Activated CD4-positive, alpha-beta T cell treated with anti-CD3 and anti-CD28 coated beads for 36 hours (primary cell): Measurements from ENCODE around the gene VAV2. TPM values are rescaled to one million over a fixed set of nuclear protein-coding genes. Genes with fewer than 3 reads are reported as not detected.

ENCODE experiments used
- ATAC-seq: fragments of 200-7000 bp; cut with Tn5 transposase; one replicate; pipeline ENCODE4 v1.10.0; 2021; ENCODE audit warnings: mild to moderate bottlenecking, moderate library complexity
- CTCF ChIA-PET: fragments of 350-600 bp; sonication (Branson Sonifier 250); formaldehyde crosslinking; loops from one replicate; lab custom pipeline; 2021; ENCODE audit warnings: antibody characterized with exemption; lab: Charles Lee
- POLR2A ChIA-PET: fragments of 350-600 bp; sonication (Branson Sonifier 250); formaldehyde crosslinking; loops from one replicate; lab custom pipeline; 2021; ENCODE audit warnings: antibody characterized with exemption, inconsistent platforms; lab: Charles Lee
- DNase-seq: peaks from one replicate; pipeline ENCODE4 v3.0.0-alpha.2; 2020
- H3K27ac Mint-ChIP-seq: one replicate; pipeline ENCODE4 v1.8.0; 2021; ENCODE audit warnings: mixed read lengths
- H3K27me3 Mint-ChIP-seq: one replicate; pipeline ENCODE4 v1.8.0; 2021; ENCODE audit warnings: mixed read lengths
- H3K36me3 Mint-ChIP-seq: one replicate; pipeline ENCODE4 v1.8.0; 2021; ENCODE audit warnings: low read depth, mixed read lengths
- H3K4me1 Mint-ChIP-seq: one replicate; pipeline ENCODE4 v1.8.0; 2021; ENCODE audit warnings: mixed read lengths
- H3K4me3 Mint-ChIP-seq: one replicate; pipeline ENCODE4 v1.8.0; 2021; ENCODE audit warnings: mild to moderate bottlenecking, moderate library complexity, mixed read lengths
- H3K9me3 Mint-ChIP-seq: one replicate; pipeline ENCODE4 v1.8.0; 2021; ENCODE audit warnings: low read depth, mixed read lengths
- intact Hi-C, 2 experiments: fragments of 100-400 bp; cut with DNase I in 1 of 2; cut with micrococcal nuclease in 1 of 2; formaldehyde crosslinking; loops; one replicate each; pipeline versions ENCODE4 v1.14.2 to v1.15.1; 2022 to 2024; cut with DNase I, micrococcal nuclease
- total RNA-seq, 2 experiments: library from RNA; stranded (reverse); gene quantifications; one replicate each; pipeline ENCODE4 v1.2.3, GENCODE V29; 2021

The VAV2 gene
- total RNA-seq, 2 experiments from 2014 or later: 5.1 to 6.5 TPM

DNA sequence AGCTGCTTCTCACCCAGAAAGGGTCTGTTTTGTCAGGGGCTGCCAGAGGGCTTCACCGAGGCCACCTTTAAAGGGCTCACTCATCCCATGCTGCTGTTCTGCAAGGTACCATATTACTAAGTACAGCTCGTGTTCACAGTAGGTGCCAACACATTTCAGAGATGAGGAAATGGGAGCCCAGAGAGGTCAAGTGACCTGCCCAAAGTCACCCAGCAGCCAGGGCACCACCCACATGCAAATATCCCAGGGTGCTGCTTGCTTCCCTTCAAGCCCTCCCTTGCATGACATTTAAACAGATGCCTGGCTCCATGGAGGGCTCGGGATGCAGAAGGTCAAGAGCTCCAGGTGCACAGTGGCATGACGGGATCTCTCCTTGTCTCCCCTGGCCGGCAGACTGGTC, 130.4 kb downstream of the VAV2 start:
- intact Hi-C loops: no loop called here
- Mint-ChIP-seq H3K36me3 (no peaks in the 10 kb centered on the region), H3K27me3 (no peaks in the 10 kb centered on the region), H3K9me3 (peaks cover 4% of the 10 kb centered on the region), H3K27ac (no peak overlapping the region), H3K4me1 (no peaks in the 10 kb centered on the region), H3K4me3 (no peak overlapping the region)
- CTCF ChIA-PET: no interaction called here
- ATAC-seq (no peak), DNase-seq (no peak)
- POLR2A ChIA-PET: no interaction called here

DNA sequence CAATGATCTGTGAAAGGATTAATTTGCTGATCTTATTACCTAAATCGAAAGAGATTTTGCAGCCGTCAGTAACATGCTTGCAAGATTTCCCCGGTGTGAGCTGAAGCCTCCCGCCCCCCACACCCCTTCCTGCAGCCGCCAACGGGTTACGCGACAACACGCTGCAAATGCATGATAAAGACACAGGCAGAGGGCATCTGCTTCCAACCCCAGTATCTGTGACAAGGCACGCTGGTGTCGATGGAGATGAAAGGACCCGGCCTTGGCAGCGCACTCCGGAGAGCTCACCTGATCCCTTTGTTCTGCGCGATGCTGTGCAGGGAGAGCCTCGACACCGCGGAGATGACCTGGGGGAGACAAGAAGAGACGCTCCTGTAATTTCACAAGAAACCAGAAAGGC, 131.0 kb downstream of the VAV2 start:
- Mint-ChIP-seq H3K27ac (no peak overlapping the region), H3K4me3 (no peak overlapping the region), H3K36me3 (no peaks in the 10 kb centered on the region), H3K4me1 (no peaks in the 10 kb centered on the region), H3K9me3 (peaks cover 4% of the 10 kb centered on the region), H3K27me3 (no peaks in the 10 kb centered on the region)
- no peak for ATAC-seq
- intact Hi-C loops: no loop called here
- DNase-seq: no peak
- ChIA-PET POLR2A (no interaction called here), CTCF (no interaction called here)

DNA sequence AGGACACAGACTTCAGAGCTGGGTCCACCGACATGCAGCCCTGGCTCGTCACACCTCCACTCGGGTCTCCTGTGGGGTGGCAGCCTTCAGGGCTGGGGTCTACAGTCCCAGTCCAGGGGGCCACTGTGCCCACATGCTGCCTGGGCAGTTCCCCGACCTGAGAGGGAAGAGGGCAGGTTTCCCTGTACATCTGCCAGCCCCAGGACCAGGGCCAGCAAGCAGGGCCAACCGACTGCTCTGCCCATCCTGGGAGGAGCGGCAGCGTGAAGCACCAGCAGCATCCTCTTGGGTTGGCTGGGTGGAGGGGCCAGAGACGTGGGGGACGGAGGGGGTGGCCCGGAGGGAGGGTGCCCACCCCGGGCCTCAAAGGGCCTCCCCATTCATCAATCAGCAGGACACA, 133.4 kb downstream of the VAV2 start:
- POLR2A ChIA-PET: no interaction called here
- ATAC-seq (no peak), DNase-seq (no peak)
- no peaks in the 10 kb centered on the region for H3K27me3 Mint-ChIP-seq
- H3K27ac Mint-ChIP-seq: no peak overlapping the region
- CTCF ChIA-PET: no interaction called here
- no peaks in the 10 kb centered on the region for H3K9me3 Mint-ChIP-seq
- intact Hi-C loops: no loop called here
- no peaks in the 10 kb centered on the region for H3K4me1 Mint-ChIP-seq
- H3K36me3 Mint-ChIP-seq: no peaks in the 10 kb centered on the region
- no peak overlapping the region for H3K4me3 Mint-ChIP-seq

GRCh38 chr9:133857639-133858038, 134.5 kb downstream of the VAV2 start:
- no peaks in the 10 kb centered on the region for H3K27me3 Mint-ChIP-seq
- intact Hi-C loops: no loop called here
- H3K9me3 Mint-ChIP-seq: no peaks in the 10 kb centered on the region
- no peak overlapping the region for H3K4me3 Mint-ChIP-seq
- ChIA-PET CTCF (no interaction called here), POLR2A (no interaction called here)
- H3K4me1 Mint-ChIP-seq: no peaks in the 10 kb centered on the region
- no peak overlapping the region for H3K27ac Mint-ChIP-seq
- ATAC-seq (no peak), DNase-seq (no peak)
- H3K36me3 Mint-ChIP-seq: no peaks in the 10 kb centered on the region

DNA sequence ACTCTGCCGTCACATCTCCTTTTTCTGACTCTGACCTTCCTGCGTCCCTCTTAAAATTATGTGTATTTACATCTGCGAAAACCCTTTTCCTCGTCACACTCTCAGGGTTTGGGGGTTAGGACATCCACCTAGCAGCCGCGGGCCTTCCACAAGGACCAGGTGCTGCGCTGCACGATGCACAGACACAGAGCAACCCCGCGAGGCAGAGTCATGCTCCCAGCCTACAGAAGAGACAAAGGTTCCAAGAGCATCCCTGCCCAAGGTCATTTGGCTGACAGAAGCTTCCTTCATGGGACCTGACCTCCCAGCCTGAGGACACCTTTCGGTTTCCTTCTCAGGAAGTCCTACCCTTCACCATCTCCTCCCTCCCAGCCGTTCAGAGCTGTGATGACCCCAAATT, 135.3 kb downstream of the VAV2 start:
- ATAC-seq: no peak

DNA sequence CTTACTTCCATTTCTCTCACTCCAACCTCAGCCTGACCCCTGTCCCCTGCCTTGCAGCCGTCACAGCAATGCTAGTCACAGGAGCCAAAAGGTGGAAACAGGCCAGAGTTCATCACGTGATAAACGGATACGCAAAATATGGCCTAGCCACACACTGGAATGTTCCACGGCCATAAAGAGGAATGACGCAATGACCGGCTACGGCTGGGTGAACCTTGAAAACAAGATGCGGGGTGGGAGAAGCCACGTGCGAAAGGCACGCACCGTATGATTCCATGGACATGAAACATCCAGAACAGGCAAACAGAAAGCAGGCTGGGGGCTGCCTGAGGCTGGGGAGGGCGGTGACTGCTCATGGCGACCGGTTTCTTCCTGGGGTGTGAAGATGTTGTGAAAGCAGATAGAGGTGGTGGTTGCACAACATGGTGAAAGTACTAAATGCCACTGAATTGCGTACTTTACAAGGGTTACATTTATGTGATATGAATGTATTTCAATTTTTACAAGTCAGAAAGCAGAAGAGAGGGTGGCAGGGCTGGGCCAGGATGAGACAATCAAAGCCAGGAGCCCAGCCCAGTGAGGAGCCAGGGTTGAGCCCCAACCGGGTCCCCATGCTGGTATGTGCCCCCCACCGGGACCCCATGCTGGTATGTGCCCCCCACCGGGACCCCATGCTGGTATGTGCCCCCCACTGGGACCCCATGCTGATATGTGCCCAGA, 136.2 kb downstream of the VAV2 start:
- DNase-seq: no peak
- ChIA-PET POLR2A (no interaction called here), CTCF (no interaction called here)
- Mint-ChIP-seq H3K27ac (no peak overlapping the region), H3K36me3 (no peaks in the 10 kb centered on the region), H3K4me1 (no peaks in the 10 kb centered on the region), H3K4me3 (no peak overlapping the region), H3K27me3 (no peaks in the 10 kb centered on the region), H3K9me3 (no peaks in the 10 kb centered on the region)
- no peak for ATAC-seq
- intact Hi-C loops: no loop called here

More for the DNA sequence above, 135.3 kb downstream of the VAV2 start:
- H3K27ac Mint-ChIP-seq: no peak overlapping the region
- no peaks in the 10 kb centered on the region for H3K9me3 Mint-ChIP-seq
- intact Hi-C loops: no loop called here
- H3K36me3 Mint-ChIP-seq: no peaks in the 10 kb centered on the region
- H3K4me1 Mint-ChIP-seq: no peaks in the 10 kb centered on the region
- CTCF ChIA-PET: no interaction called here
- H3K4me3 Mint-ChIP-seq: no peak overlapping the region
- DNase-seq: no peak
- POLR2A ChIA-PET: no interaction called here
- H3K27me3 Mint-ChIP-seq: no peaks in the 10 kb centered on the region

GRCh38 chr9:133855371-133855770, 136.8 kb downstream of the VAV2 start:
- no peak for DNase-seq
- H3K9me3 Mint-ChIP-seq: no peaks in the 10 kb centered on the region
- no peaks in the 10 kb centered on the region for H3K36me3 Mint-ChIP-seq
- POLR2A ChIA-PET: no interaction called here
- H3K4me3 Mint-ChIP-seq: no peak overlapping the region
- H3K4me1 Mint-ChIP-seq: no peaks in the 10 kb centered on the region
- CTCF ChIA-PET: no interaction called here
- intact Hi-C loops: no loop called here
- no peak overlapping the region for H3K27ac Mint-ChIP-seq
- ATAC-seq: no peak
- no peaks in the 10 kb centered on the region for H3K27me3 Mint-ChIP-seq

DNA sequence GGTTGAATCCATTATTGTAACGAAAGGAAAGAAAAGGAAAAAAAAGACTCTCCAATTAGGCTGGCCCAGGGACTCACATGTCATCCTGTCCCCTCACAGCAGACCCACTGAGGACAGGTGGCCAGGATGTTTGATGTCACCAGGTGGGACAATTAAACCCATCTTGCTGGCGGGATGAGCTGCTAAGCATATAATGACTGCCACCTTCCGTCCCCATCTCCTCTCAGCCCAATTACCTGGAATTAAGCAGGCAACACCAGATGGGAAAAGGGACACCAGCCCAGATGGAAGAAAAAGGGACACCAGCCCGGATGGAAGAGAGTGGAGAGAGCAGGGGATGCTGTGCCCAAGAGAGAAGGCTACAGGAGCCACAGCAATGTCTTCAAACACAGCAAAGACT, 137.4 kb downstream of the VAV2 start:
- ChIA-PET POLR2A (no interaction called here), CTCF (interaction anchor here (0.7 kb wide), 1 partner anchor 70 kb away, joined by 4 read pairs; no protein-coding TSS in a partner anchor)
- no peak overlapping the region for H3K4me3 Mint-ChIP-seq
- H3K27me3 Mint-ChIP-seq: no peaks in the 10 kb centered on the region
- ATAC-seq: no peak
- H3K4me1 Mint-ChIP-seq: no peaks in the 10 kb centered on the region
- no peaks in the 10 kb centered on the region for H3K9me3 Mint-ChIP-seq
- H3K36me3 Mint-ChIP-seq: no peaks in the 10 kb centered on the region
- intact Hi-C loops: no loop called here
- DNase-seq: no peak
- no peak overlapping the region for H3K27ac Mint-ChIP-seq

- ChIA-PET CTCF (interaction anchor here (0.7 kb wide), 1 partner anchor 69 kb away, joined by 4 read pairs; no protein-coding TSS in a partner anchor), POLR2A (no interaction called here)
- H3K4me3 Mint-ChIP-seq: no peak overlapping the region
- no peak for DNase-seq
- no peaks in the 10 kb centered on the region for H3K4me1 Mint-ChIP-seq
- ATAC-seq: no peak
- no peaks in the 10 kb centered on the region for H3K36me3 Mint-ChIP-seq
- no peak overlapping the region for H3K27ac Mint-ChIP-seq
- no peaks in the 10 kb centered on the region for H3K9me3 Mint-ChIP-seq
- intact Hi-C loops: no loop called here
- no peaks in the 10 kb centered on the region for H3K27me3 Mint-ChIP-seq
These were observed 138.1 kb downstream of the VAV2 start for GRCh38 chr9:133854048-133854447.

GRCh38 chr9:133853331-133853730, 138.8 kb downstream of the VAV2 start:
- Mint-ChIP-seq H3K9me3 (no peaks in the 10 kb centered on the region), H3K4me1 (no peaks in the 10 kb centered on the region), H3K27ac (no peak overlapping the region), H3K36me3 (no peaks in the 10 kb centered on the region), H3K27me3 (no peaks in the 10 kb centered on the region), H3K4me3 (no peak overlapping the region)
- ATAC-seq (no peak), DNase-seq (no peak)
- ChIA-PET CTCF (no interaction called here), POLR2A (no interaction called here)
- intact Hi-C loops: no loop called here

DNA sequence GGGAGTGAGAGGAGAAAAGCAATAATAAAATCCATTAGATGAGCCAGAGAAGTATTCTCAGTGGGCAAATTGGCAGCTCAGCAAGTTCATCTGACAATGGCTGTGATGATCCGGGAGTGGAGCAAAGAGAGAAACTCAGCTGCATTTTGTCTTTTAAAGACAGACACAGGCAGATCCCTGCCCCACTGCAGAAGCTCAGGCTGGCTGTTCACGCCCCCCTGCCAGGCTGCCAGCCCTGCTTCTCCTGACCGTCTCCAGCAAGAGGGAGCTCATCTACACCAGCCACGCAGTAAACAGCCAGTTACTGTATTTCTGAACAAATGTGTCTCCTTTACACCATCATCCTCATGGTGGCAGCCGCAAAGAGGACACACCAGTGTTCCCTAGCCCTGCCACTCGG, 139.7 kb downstream of the VAV2 start:
- no peak overlapping the region for H3K4me3 Mint-ChIP-seq
- H3K27me3 Mint-ChIP-seq: no peaks in the 10 kb centered on the region
- POLR2A ChIA-PET: no interaction called here
- intact Hi-C loops: no loop called here
- H3K27ac Mint-ChIP-seq: no peak overlapping the region
- H3K9me3 Mint-ChIP-seq: no peaks in the 10 kb centered on the region
- ATAC-seq (no peak), DNase-seq (no peak)
- CTCF ChIA-PET: no interaction called here
- no peaks in the 10 kb centered on the region for H3K4me1 Mint-ChIP-seq
- H3K36me3 Mint-ChIP-seq: no peaks in the 10 kb centered on the region

DNA sequence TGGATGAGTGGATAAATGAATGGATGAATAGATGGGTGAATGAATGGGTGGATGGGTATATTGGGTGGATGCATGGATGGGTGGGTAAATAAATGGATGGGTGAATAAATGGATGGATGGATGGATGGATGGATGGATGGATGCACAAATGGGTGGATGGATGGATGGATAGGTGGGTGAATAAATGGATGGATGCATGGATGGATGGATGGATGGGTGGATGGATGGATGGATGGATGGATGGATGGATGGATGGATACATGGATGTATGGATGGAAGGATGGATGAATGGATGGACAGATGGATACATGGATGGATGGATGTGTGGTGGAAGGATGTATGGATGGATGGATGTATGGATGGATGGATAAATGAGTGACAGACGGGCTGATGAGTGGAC, 140.4 kb downstream of the VAV2 start:
- no peaks in the 10 kb centered on the region for H3K9me3 Mint-ChIP-seq
- POLR2A ChIA-PET: no interaction called here
- H3K27ac Mint-ChIP-seq: no peak overlapping the region
- no peaks in the 10 kb centered on the region for H3K36me3 Mint-ChIP-seq
- H3K4me3 Mint-ChIP-seq: no peak overlapping the region
- no peaks in the 10 kb centered on the region for H3K27me3 Mint-ChIP-seq
- CTCF ChIA-PET: no interaction called here
- intact Hi-C loops: no loop called here
- no peak for DNase-seq
- no peaks in the 10 kb centered on the region for H3K4me1 Mint-ChIP-seq
- no peak for ATAC-seq
